Retinal pigment epithelial cell (primary cell): ENCODE data around the gene ZNF48.

Experiments used
- DNase-seq: peaks from one replicate; pipeline ENCODE4 v3.0.0-alpha.2; 2010; ENCODE audit warnings: low read depth
- H3K4me3 ChIP-seq: 2 replicates; pipeline ENCODE4 v1.5.1; 2011; ENCODE audit warnings: mild to moderate bottlenecking, low read length, control low read depth, moderate library complexity
- TF ChIP-seq, protein P1 (sequence below): conservative IDR thresholded peaks from 2 replicates; pipeline ENCODE4 v1.5.1; 2011; ENCODE audit warnings: low read depth, low read length, control low read depth, inconsistent platforms

ZNF48 gene

DNA sequence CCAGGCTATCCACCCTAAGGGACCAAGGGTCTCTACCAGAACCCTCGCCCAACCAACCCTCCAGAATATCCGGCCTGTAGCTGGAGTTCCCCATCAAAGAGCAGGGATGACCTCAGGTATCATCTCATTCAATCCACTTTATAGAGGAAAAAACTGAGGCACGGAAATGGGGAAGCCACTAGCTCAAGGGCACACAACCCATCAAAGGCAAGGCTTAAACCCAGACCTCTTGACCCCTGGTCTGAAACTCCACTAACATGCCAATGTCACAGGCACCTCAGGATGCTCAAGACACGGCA, 26.5 kb upstream of the ZNF48 start:
- H3K4me3 ChIP-seq = peak overlapping the region; percentile 87
- TF ChIP-seq, protein P1, sequence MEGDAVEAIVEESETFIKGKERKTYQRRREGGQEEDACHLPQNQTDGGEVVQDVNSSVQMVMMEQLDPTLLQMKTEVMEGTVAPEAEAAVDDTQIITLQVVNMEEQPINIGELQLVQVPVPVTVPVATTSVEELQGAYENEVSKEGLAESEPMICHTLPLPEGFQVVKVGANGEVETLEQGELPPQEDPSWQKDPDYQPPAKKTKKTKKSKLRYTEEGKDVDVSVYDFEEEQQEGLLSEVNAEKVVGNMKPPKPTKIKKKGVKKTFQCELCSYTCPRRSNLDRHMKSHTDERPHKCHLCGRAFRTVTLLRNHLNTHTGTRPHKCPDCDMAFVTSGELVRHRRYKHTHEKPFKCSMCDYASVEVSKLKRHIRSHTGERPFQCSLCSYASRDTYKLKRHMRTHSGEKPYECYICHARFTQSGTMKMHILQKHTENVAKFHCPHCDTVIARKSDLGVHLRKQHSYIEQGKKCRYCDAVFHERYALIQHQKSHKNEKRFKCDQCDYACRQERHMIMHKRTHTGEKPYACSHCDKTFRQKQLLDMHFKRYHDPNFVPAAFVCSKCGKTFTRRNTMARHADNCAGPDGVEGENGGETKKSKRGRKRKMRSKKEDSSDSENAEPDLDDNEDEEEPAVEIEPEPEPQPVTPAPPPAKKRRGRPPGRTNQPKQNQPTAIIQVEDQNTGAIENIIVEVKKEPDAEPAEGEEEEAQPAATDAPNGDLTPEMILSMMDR = no peak
- DNase-seq = no peak

DNA sequence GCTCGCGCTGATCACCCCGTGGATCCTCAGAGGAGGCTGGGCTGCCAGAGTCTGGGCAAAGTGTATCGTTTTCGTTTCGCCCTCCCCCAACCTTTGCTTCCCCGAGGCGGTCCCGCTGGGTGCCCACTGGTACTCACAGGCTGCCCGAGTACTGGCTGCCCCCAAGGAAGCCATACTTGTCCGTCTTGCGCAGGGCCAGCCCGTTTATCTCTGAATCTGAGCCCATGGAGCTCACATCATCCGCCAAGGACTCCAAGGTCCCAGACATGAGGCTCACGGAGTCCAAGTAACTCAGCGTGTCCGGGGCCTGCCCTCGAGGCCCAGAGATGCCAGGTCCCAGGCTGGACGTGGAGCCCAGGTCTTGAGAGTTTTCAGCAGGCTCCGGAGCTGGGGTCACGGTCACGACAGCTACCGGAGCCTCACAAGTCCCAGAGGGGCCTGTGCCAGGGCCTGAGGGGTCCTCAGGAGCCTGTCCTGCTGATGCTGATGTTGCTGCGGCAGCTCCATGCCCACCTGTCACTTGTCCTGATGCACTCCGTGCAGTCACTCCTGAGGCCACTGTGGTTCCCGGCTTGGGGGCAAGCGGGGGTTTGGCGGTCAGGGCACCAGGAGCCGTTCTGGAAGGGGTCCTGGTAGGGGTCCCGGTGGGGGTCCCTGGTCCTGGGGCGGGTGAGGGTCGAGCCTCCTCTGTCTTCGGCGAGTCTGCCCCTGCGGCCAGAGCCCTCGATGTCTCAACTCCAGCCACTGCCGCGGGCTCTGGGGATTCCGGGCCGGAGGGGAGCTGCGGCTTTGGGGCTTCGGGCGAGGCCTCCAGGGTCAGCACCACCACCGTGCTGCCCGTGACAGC, 25.9 kb upstream of the ZNF48 start:
- TF ChIP-seq, protein P1 = no peak
- H3K4me3 ChIP-seq = peak overlapping the region; percentile 87
- no peak for DNase-seq

DNA sequence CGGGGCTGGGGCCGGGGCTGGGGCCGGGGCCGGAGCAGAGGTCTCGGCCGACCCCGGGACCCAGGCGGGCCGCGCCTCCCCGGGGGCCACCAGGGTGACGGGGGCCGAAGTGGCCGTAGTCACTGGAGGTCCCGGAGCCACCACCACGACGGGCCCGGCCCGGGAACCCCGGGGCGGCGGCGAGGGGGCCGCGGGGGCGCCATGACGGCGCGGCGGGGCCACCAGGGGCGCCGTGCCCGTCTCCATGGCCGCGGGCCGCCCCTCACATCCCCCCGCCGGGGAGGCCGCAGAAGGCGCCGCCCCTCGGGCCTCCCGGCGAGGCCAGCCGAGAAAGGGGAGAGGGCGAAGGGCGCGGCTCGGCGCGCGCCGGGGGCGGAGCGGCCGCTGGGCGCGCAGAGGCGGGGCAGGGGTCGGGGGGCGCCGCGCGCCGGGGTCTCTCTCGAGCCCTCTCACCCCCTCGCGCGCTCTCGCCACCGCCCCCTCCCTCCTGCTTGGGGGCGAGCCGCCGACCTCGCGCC, 25.2 kb upstream of the ZNF48 start:
- TF ChIP-seq, protein P1 = no peak
- no peak for DNase-seq

DNA sequence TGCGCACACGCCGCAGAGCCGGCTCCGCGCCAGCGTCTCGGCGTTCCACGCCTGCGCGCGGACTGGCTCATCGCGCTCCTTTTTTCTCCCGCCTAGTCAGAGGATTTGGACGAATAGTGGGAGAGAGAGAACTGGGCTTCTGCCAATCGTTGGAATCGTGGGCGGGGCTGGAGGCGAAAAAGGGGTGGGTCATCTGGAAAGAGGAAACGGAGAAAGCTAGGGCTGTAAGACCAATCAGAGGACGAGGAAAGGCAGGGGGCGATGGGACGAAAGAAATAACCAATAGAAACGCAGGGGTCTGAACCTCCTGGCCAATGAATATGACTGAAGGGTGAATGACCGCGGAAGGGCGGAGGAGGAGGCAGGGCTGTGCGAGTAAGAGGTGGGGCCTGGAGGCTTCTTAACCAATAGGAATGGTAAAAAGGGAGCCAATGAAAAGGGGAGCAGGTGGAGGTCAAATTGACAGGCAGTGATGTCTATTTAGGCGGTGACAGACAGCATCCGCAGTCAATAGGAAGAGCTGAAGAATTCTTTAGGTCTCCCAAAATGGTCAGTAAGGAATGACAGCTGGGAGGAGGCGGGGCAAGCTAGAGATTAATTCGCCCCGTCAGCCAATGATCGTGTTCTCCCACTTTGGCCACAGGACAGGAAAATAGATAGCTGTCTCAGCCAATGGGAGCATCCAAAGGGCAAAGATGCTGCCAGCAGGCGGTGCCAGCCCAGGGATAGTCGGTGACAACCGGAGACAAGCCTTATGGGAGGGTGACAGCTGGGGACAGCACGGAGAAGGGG, 24.6 kb upstream of the ZNF48 start, which contains the start of gene TBC1D10B:
Gene TBC1D10B (minus strand): TSS at position 39 of the 792 bp plus-strand sequence. CDS start 311 bp downstream, outside the sequence.
- H3K4me3 ChIP-seq = peak within 1 kb of the TSS; percentile 87
- TF ChIP-seq, protein P1 = peak; percentile 27
- peak; percentile 100 for DNase-seq

More for the DNA sequence above, 25.2 kb upstream of the ZNF48 start:
- peak overlapping the region; percentile 87 for H3K4me3 ChIP-seq

DNA sequence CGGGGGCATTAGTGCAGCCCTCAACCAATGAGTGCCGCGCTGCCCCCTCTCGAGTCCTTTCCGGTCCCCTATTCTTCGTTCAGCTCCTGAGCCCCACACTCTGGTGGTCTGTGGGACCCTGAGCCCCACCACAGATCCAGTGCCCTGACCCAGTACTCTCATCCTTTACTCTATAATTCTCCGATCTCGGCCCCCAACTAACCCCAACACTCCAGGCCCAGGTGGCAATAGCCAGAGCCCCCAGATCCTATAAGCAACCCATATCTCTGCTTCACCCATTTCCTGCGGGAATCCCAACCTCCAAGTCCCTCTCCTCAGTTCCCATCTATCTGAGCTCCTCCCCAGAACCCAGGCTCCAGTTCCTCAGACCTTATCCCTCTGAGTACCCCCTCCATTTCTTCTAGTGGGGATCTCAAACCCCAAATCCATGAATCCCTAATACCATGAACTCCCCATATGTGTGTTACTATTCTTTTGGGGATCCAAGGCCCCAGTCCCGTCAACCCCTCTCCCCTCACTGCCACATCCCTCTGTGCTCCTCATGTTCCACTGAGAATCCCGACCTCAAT, 23.9 kb upstream of the ZNF48 start:
- peak overlapping the region; percentile 37 for H3K4me3 ChIP-seq
- no peak for DNase-seq
- TF ChIP-seq, protein P1 = no peak

DNA sequence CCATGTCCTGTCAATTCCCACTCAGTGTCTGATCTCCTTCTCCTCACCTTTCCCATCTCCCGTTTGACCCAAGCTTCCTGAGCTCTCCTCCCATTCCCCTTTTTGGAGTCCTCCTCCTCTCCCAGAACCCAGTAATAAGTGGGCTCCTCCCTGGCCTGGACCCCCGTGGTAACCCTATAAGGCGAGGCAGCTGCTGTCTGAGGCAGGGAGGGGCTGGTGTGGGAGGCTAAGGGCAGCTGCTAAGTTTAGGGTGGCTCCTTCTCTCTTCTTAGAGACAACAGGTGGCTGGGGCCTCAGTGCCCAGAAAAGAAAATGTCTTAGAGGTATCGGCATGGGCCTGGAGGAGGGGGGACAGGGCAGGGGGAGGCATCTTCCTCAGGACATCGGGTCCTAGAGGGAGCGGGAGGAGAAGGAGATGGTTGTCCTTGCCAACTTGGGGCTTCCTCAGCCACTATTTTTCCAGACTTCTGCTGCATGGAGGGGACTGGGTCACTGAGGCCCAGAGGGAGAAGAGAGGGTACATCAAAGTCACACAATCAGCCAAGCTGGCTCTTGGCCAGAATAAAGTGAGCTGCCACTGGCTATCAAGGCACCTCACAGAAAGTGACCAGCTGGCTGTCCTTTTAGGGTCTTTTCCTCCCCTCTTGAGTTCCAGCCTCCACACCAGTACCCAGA, 23.0 kb upstream of the ZNF48 start:
- no peak for DNase-seq
- TF ChIP-seq, protein P1 = no peak
- no peak overlapping the region for H3K4me3 ChIP-seq
